WTC11 (cell line): ENCODE results near the gene GCA. TPM values are rescaled to one million over a fixed set of nuclear protein-coding genes. Genes with fewer than 3 reads are reported as not detected.

Source experiments
- ARID4B ChIP-seq: sonication (generic); formaldehyde crosslinking; IDR thresholded peaks from 2 replicates; pipeline ENCODE4 v1.8.0; 2023; ENCODE audit warnings: missing genetic modification reagents, mild to moderate bottlenecking, borderline replicate concordance
- CREM ChIP-seq: sonication (generic); formaldehyde crosslinking; IDR thresholded peaks from 2 replicates; pipeline ENCODE4 v1.8.1; 2022; ENCODE audit warnings: mild to moderate bottlenecking, missing genetic modification reagents, moderate library complexity
- ELF4 ChIP-seq: sonication (generic); formaldehyde crosslinking; IDR thresholded peaks from 2 replicates; pipeline ENCODE4 v1.8.1; 2022; ENCODE audit warnings: low read depth, mild to moderate bottlenecking, moderate library complexity, missing genetic modification reagents
- EMX1 ChIP-seq: fragments of 250-450 bp; sonication (Bioruptor Pico); IDR thresholded peaks from 2 replicates; pipeline ENCODE4 v1.8.0; 2021; ENCODE audit warnings: mild to moderate bottlenecking
- ESRRA ChIP-seq: sonication (generic); formaldehyde crosslinking; IDR thresholded peaks from 2 replicates; pipeline ENCODE4 v1.8.1; 2022; ENCODE audit warnings: mild to moderate bottlenecking, missing genetic modification reagents, borderline replicate concordance
- HMGA2 ChIP-seq: fragments of 250-450 bp; sonication (Bioruptor Pico); IDR thresholded peaks from 2 replicates; pipeline ENCODE4 v1.4.0; 2021; ENCODE audit warnings: mild to moderate bottlenecking, moderate library complexity
- KAT7 ChIP-seq: sonication (generic); formaldehyde crosslinking; IDR thresholded peaks from 2 replicates; pipeline ENCODE4 v1.8.1; 2023; ENCODE audit warnings: missing genetic modification reagents, mild to moderate bottlenecking, borderline replicate concordance
- MAX ChIP-seq: sonication (generic); formaldehyde crosslinking; IDR thresholded peaks from 2 replicates; pipeline ENCODE4 v1.8.0; 2022; ENCODE audit warnings: mild to moderate bottlenecking, missing genetic modification reagents
- MYBL2 ChIP-seq: sonication (generic); formaldehyde crosslinking; IDR thresholded peaks from 2 replicates; pipeline ENCODE4 v1.8.1; 2023; ENCODE audit warnings: mild to moderate bottlenecking, moderate library complexity, missing genetic modification reagents
- NFE2L1 ChIP-seq: sonication (generic); formaldehyde crosslinking; IDR thresholded peaks from 2 replicates; pipeline ENCODE4 v1.8.1; 2023; ENCODE audit warnings: missing genetic modification reagents
- RELA ChIP-seq: sonication (generic); formaldehyde crosslinking; IDR thresholded peaks from 2 replicates; pipeline ENCODE4 v1.8.1; 2022; ENCODE audit warnings: missing genetic modification reagents, mild to moderate bottlenecking, borderline replicate concordance
- RORB ChIP-seq: fragments of 250-450 bp; sonication (Bioruptor Pico); IDR thresholded peaks from 2 replicates; pipeline ENCODE4 v1.9.0; 2021; ENCODE audit warnings: mild to moderate bottlenecking
- SMAD3 ChIP-seq: sonication (generic); formaldehyde crosslinking; IDR thresholded peaks from 2 replicates; pipeline ENCODE4 v1.8.0; 2022; ENCODE audit warnings: missing genetic modification reagents, mild to moderate bottlenecking, borderline replicate concordance
- SMAD4 ChIP-seq: sonication (generic); formaldehyde crosslinking; IDR thresholded peaks from 2 replicates; pipeline ENCODE4 v1.8.0; 2022; ENCODE audit warnings: mild to moderate bottlenecking, missing genetic modification reagents
- SOX15 ChIP-seq: fragments of 250-450 bp; sonication (Bioruptor Pico); IDR thresholded peaks from 2 replicates; pipeline ENCODE4 v1.9.0; 2021; ENCODE audit warnings: mild to moderate bottlenecking
- SP1 ChIP-seq: sonication (generic); formaldehyde crosslinking; conservative IDR thresholded peaks from 2 replicates; pipeline ENCODE4 v1.8.1; 2022; ENCODE audit warnings: missing genetic modification reagents
- TEAD1 ChIP-seq: sonication (generic); formaldehyde crosslinking; IDR thresholded peaks from 2 replicates; pipeline ENCODE4 v1.8.0; 2022; ENCODE audit warnings: mild to moderate bottlenecking, missing genetic modification reagents
- ZBTB43 ChIP-seq: sonication (generic); formaldehyde crosslinking; IDR thresholded peaks from 2 replicates; pipeline ENCODE4 v1.8.1; 2023; ENCODE audit warnings: mild to moderate bottlenecking, missing genetic modification reagents
- ZNF263 ChIP-seq: sonication (generic); formaldehyde crosslinking; IDR thresholded peaks from 2 replicates; pipeline ENCODE4 v1.8.1; 2022; ENCODE audit warnings: low read depth, mild to moderate bottlenecking, moderate library complexity, missing genetic modification reagents
- ZNF396 ChIP-seq: fragments of 250-450 bp; sonication (Bioruptor Pico); IDR thresholded peaks from 2 replicates; pipeline ENCODE4 v1.8.0; 2021; ENCODE audit warnings: mild to moderate bottlenecking, moderate library complexity, borderline replicate concordance
- ZNF416 ChIP-seq: fragments of 250-450 bp; sonication (Bioruptor Pico); IDR thresholded peaks from 2 replicates; pipeline ENCODE4 v1.9.0; 2021; ENCODE audit warnings: mild to moderate bottlenecking, inconsistent platforms
- total RNA-seq: library from RNA; stranded (reverse); gene quantifications from 3 replicates; pipeline ENCODE4 v1.2.3, GENCODE V29; 2021
- TF ChIP-seq, protein P1 (sequence below): sonication (generic); formaldehyde crosslinking; IDR thresholded peaks from 2 replicates; pipeline ENCODE4 v1.8.1; 2023; ENCODE audit warnings: mild to moderate bottlenecking, missing genetic modification reagents
- TF ChIP-seq, protein P2 (sequence below): sonication (generic); formaldehyde crosslinking; conservative IDR thresholded peaks from 2 replicates; pipeline ENCODE4 v1.8.1; 2023; ENCODE audit warnings: mild to moderate bottlenecking, low read depth, missing genetic modification reagents, moderate library complexity
- TF ChIP-seq, protein P3 (sequence below): sonication (generic); formaldehyde crosslinking; IDR thresholded peaks from 2 replicates; pipeline ENCODE4 v1.8.1; 2023; ENCODE audit warnings: mild to moderate bottlenecking, moderate library complexity, missing genetic modification reagents
- TF ChIP-seq, protein P4 (sequence below): fragments of 250-450 bp; sonication (Bioruptor Pico); IDR thresholded peaks from 2 replicates; pipeline ENCODE4 v1.8.0; 2021; ENCODE audit warnings: mild to moderate bottlenecking

The GCA gene
- total RNA-seq, 1 experiment from 2014 or later = 42.1 TPM

DNA sequence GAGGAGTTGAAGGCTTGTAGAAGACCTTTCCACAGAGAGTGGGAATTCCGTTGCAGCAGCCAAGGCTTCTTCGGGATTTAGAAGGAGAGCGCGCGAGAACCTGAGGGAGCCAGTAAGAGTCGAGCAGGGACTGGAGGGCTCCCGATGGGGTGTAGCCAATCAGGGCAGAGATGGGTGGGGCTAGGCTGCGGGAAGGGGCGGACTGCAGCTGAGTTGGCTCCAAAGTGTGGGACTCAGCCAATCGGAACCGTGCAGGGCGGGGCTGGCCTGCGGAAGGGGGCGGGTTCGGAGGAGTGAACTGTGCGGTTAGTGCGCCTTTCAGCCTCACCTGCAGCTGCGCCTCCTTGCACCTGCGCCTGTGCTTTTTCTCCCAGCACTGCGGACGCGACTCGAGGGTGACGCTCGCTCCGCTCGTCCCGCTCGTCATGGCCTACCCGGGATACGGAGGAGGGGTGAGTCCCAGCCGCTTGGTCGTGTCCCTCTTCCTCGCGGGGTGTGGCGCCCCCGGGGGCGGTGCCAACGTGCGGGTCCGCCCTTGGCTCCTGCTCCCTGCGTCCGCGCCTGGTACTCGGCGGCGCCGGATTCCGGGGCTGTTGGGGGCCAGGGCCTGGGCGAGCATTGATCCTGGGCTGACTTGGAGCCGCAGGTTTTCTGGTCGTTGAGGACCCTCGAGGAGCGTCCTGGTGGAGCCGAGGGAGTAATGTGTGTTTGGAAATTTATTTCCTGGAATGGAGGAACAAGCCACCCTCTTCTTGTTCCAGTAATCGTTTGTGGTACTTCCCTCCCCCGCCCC, at the start of gene GCA (continued):
- TF ChIP-seq HMGA2 (CRISPR knock-in tag) (no peak), SMAD3 (CRISPR knock-in tag) (0 out of 2 replicates have a peak, but pooled peaks have one; percentile 37), ELF4 (CRISPR knock-in tag) (no peak), ZNF396 (CRISPR knock-in tag) (no peak), RORB (CRISPR knock-in tag) (no peak), KAT7 (CRISPR knock-in tag) (0 out of 2 replicates have a peak, but pooled peaks have one; percentile 29), MAX (CRISPR knock-in tag) (peak; percentile 84), SMAD4 (CRISPR knock-in tag) (no peak), CREM (CRISPR knock-in tag) (no peak; the same call in 1 of the 2 replicates), TEAD1 (CRISPR knock-in tag) (peak; percentile 62; the same call in 1 of the 2 replicates), ZBTB43 (no peak), EMX1 (no peak), SP1 (CRISPR knock-in tag) (peak; percentile 96), RELA (CRISPR knock-in tag) (no peak), ESRRA (CRISPR knock-in tag) (no peak), NFE2L1 (CRISPR knock-in tag) (0 out of 2 replicates have a peak, but pooled peaks have one; percentile 21), ZNF263 (CRISPR knock-in tag) (no peak), ARID4B (no peak; the same call in 1 of the 2 replicates), ZNF416 (no peak), SOX15 (CRISPR knock-in tag) (no peak), MYBL2 (CRISPR knock-in tag) (peak; percentile 81; the same call in 1 of the 2 replicates)
- TF ChIP-seq, protein P1, sequence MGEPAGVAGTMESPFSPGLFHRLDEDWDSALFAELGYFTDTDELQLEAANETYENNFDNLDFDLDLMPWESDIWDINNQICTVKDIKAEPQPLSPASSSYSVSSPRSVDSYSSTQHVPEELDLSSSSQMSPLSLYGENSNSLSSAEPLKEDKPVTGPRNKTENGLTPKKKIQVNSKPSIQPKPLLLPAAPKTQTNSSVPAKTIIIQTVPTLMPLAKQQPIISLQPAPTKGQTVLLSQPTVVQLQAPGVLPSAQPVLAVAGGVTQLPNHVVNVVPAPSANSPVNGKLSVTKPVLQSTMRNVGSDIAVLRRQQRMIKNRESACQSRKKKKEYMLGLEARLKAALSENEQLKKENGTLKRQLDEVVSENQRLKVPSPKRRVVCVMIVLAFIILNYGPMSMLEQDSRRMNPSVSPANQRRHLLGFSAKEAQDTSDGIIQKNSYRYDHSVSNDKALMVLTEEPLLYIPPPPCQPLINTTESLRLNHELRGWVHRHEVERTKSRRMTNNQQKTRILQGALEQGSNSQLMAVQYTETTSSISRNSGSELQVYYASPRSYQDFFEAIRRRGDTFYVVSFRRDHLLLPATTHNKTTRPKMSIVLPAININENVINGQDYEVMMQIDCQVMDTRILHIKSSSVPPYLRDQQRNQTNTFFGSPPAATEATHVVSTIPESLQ (CRISPR knock-in tag) = no peak
- TF ChIP-seq, protein P2, sequence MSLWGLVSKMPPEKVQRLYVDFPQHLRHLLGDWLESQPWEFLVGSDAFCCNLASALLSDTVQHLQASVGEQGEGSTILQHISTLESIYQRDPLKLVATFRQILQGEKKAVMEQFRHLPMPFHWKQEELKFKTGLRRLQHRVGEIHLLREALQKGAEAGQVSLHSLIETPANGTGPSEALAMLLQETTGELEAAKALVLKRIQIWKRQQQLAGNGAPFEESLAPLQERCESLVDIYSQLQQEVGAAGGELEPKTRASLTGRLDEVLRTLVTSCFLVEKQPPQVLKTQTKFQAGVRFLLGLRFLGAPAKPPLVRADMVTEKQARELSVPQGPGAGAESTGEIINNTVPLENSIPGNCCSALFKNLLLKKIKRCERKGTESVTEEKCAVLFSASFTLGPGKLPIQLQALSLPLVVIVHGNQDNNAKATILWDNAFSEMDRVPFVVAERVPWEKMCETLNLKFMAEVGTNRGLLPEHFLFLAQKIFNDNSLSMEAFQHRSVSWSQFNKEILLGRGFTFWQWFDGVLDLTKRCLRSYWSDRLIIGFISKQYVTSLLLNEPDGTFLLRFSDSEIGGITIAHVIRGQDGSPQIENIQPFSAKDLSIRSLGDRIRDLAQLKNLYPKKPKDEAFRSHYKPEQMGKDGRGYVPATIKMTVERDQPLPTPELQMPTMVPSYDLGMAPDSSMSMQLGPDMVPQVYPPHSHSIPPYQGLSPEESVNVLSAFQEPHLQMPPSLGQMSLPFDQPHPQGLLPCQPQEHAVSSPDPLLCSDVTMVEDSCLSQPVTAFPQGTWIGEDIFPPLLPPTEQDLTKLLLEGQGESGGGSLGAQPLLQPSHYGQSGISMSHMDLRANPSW (CRISPR knock-in tag) = no peak; the same call in 1 of the 2 replicates
- TF ChIP-seq, protein P3, sequence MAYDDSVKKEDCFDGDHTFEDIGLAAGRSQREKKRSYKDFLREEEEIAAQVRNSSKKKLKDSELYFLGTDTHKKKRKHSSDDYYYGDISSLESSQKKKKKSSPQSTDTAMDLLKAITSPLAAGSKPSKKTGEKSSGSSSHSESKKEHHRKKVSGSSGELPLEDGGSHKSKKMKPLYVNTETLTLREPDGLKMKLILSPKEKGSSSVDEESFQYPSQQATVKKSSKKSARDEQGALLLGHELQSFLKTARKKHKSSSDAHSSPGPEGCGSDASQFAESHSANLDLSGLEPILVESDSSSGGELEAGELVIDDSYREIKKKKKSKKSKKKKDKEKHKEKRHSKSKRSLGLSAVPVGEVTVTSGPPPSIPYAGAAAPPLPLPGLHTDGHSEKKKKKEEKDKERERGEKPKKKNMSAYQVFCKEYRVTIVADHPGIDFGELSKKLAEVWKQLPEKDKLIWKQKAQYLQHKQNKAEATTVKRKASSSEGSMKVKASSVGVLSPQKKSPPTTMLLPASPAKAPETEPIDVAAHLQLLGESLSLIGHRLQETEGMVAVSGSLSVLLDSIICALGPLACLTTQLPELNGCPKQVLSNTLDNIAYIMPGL (CRISPR knock-in tag) = peak; percentile 62; the same call in 1 of the 2 replicates
- TF ChIP-seq, protein P4, sequence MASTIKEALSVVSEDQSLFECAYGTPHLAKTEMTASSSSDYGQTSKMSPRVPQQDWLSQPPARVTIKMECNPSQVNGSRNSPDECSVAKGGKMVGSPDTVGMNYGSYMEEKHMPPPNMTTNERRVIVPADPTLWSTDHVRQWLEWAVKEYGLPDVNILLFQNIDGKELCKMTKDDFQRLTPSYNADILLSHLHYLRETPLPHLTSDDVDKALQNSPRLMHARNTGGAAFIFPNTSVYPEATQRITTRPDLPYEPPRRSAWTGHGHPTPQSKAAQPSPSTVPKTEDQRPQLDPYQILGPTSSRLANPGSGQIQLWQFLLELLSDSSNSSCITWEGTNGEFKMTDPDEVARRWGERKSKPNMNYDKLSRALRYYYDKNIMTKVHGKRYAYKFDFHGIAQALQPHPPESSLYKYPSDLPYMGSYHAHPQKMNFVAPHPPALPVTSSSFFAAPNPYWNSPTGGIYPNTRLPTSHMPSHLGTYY (CRISPR knock-in tag) = no peak
